ENCODE measurements around the gene STOM.
"Not testable (repeated sequence)": the region's sequence is repeated elsewhere in the genome, so short reads cannot be mapped to it uniquely, and the experiment has no call there.

GRCh38 chr9:121397277-121397676 is 27.2 kb upstream of the STOM start:
- TF ChIP-seq CTCF (IDR thresholded peaks at IDR 0.05; ENCODE audit: low read length); EZH2 (IDR thresholded peaks at IDR 0.05; ENCODE audit: borderline replicate concordance, low read length): not testable (repeated sequence)
